GM21786 (cell line): Measurements from ENCODE around the gene ZNF821.
"Not testable (repeated sequence)": the region's sequence is repeated elsewhere in the genome, so short reads cannot be mapped to it uniquely, and the experiment has no call there.

ENCODE experiments used
- ATAC-seq: cut with Tn5 transposase; IDR thresholded peaks from one replicate; pipeline ENCODE4 v1.9.1; 2021; ENCODE audit not compliant: unreplicated experiment

Gene ZNF821

GRCh38 chr16:71811261-71811803 is 72.7 kb downstream of the ZNF821 start:
- ATAC-seq = no peak

GRCh38 chr16:71810155-71810530 is 73.8 kb downstream of the ZNF821 start:
- not testable (repeated sequence) for ATAC-seq
